Vagina (tissue), 2 donors: Measurements from ENCODE around the gene ACOT9. TPM values are rescaled to one million over a fixed set of nuclear protein-coding genes. Genes with fewer than 3 reads are reported as not detected.
"Not testable (repeated sequence)": the region's sequence is repeated elsewhere in the genome, so short reads cannot be mapped to it uniquely, and the experiment has no call there.

ENCODE experiments used
- DNase-seq, 2 donors: peaks; one replicate each; pipeline ENCODE4 v3.0.0-alpha.2; 2017; ENCODE audit errors: extremely low spot score in 2 of 2
- H3K27ac ChIP-seq: fragments of 200-600 bp; sonication (generic); one replicate; pipeline ENCODE4 v1.5.1; 2019
- H3K27me3 ChIP-seq: fragments of 200-600 bp; sonication (generic); one replicate; pipeline ENCODE4 v1.5.1; 2019
- H3K36me3 ChIP-seq, 2 donors: fragments of 200-600 bp; sonication (generic); one replicate each; pipeline ENCODE4 v1.5.1; 2017 to 2019
- H3K4me1 ChIP-seq: fragments of 200-600 bp; sonication (generic); one replicate; pipeline ENCODE4 v1.5.1; 2019
- H3K4me3 ChIP-seq, 2 donors: fragments of 200-600 bp; sonication (generic); 1 replicate in 1 of 2; 2 replicates in 1 of 2; pipeline ENCODE4 v1.5.1; 2016 to 2019
- H3K9me3 ChIP-seq: fragments of 200-600 bp; sonication (generic); one replicate; pipeline ENCODE4 v1.5.1; 2019
- POLR2A ChIP-seq, 2 donors: fragments of 450-650 bp; IDR thresholded peaks; one replicate each; pipeline ENCODE4 v1.6.1; 2017; ENCODE audit warnings: antibody characterized with exemption in 2 of 2, mild to moderate bottlenecking in 2 of 2, moderate library complexity in 2 of 2
- POLR2AphosphoS5 ChIP-seq, 2 donors: sonication (generic); formaldehyde crosslinking; IDR thresholded peaks; one replicate each; pipeline ENCODE4 v1.9.0; 2017; ENCODE audit warnings: antibody characterized with exemption in 2 of 2, mild to moderate bottlenecking in 2 of 2, low read depth in 1 of 2; ENCODE audit not compliant: insufficient read depth in 1 of 2
- intact Hi-C: fragments of 100-400 bp; cut with DNase I; formaldehyde crosslinking; loops from one replicate; pipeline ENCODE4 v1.15.1; 2023
- total RNA-seq: library from RNA; depleted of rRNA; stranded (reverse); fragments of >200 nt; gene quantifications from one replicate; pipeline ENCODE4 v1.2.3, GENCODE V29; 2016
- TF ChIP-seq, protein P1 (sequence below), 3 experiments: fragments of 450-650 bp in 2 of 3; fragments of 200-600 bp in 1 of 3; sonication (generic) in 1 of 3; IDR thresholded peaks; one replicate each; pipeline ENCODE4 v1.5.1; 2017 to 2019; ENCODE audit warnings: antibody characterized with exemption in 3 of 3, mild to moderate bottlenecking in 2 of 3, moderate library complexity in 2 of 3

ACOT9 gene
- total RNA-seq, 1 donor from 2014 or later, result 39.0 TPM

- DNase-seq, result no peak
- no peak overlapping the region for H3K4me3 ChIP-seq
- TF ChIP-seq, protein P1, sequence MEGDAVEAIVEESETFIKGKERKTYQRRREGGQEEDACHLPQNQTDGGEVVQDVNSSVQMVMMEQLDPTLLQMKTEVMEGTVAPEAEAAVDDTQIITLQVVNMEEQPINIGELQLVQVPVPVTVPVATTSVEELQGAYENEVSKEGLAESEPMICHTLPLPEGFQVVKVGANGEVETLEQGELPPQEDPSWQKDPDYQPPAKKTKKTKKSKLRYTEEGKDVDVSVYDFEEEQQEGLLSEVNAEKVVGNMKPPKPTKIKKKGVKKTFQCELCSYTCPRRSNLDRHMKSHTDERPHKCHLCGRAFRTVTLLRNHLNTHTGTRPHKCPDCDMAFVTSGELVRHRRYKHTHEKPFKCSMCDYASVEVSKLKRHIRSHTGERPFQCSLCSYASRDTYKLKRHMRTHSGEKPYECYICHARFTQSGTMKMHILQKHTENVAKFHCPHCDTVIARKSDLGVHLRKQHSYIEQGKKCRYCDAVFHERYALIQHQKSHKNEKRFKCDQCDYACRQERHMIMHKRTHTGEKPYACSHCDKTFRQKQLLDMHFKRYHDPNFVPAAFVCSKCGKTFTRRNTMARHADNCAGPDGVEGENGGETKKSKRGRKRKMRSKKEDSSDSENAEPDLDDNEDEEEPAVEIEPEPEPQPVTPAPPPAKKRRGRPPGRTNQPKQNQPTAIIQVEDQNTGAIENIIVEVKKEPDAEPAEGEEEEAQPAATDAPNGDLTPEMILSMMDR (IDR thresholded peaks at IDR 0.05), result no peak
- TF ChIP-seq POLR2AphosphoS5 (IDR thresholded peaks at IDR 0.05; ENCODE audit: insufficient read depth in 1 of 2, low read depth in 1 of 2) (no peak), POLR2A (IDR thresholded peaks at IDR 0.05) (no peak)
- no peaks in the 10 kb centered on the region for H3K4me1 ChIP-seq
- intact Hi-C loops, result no loop called here
- no peaks in the 10 kb centered on the region for H3K9me3 ChIP-seq
- no peaks in the 10 kb centered on the region for H3K36me3 ChIP-seq
- no peaks in the 10 kb centered on the region for H3K27me3 ChIP-seq
- H3K27ac ChIP-seq, result no peak overlapping the region
These were observed 33.3 kb upstream of the ACOT9 start for GRCh38 chrX:23776363-23776762.

- Histone ChIP-seq H3K4me1 (no peaks in the 10 kb centered on the region), H3K36me3 (no peaks in the 10 kb centered on the region), H3K4me3 (no peak overlapping the region), H3K27me3 (no peaks in the 10 kb centered on the region), H3K9me3 (no peaks in the 10 kb centered on the region), H3K27ac (no peak overlapping the region)
- no peak for DNase-seq
- intact Hi-C loops, result no loop called here
- TF ChIP-seq POLR2A (IDR thresholded peaks at IDR 0.05) (no peak), POLR2AphosphoS5 (IDR thresholded peaks at IDR 0.05; ENCODE audit: insufficient read depth in 1 of 2, low read depth in 1 of 2) (no peak)
- TF ChIP-seq, protein P1 (IDR thresholded peaks at IDR 0.05), result no peak
These were observed 30.6 kb upstream of the ACOT9 start for GRCh38 chrX:23773601-23774175.

GRCh38 chrX:23771086-23771485 lies 28.0 kb upstream of the ACOT9 start:
- intact Hi-C loops, H3K27ac ChIP-seq, H3K4me1 ChIP-seq, H3K4me3 ChIP-seq, H3K36me3 ChIP-seq, H3K9me3 ChIP-seq, H3K27me3 ChIP-seq, DNase-seq: not testable (repeated sequence)

GRCh38 chrX:23770142-23770541 lies 27.1 kb upstream of the ACOT9 start:
- H3K9me3 ChIP-seq, result no peaks in the 10 kb centered on the region
- intact Hi-C loops, result no loop called here
- no peak overlapping the region for H3K4me3 ChIP-seq
- no peaks in the 10 kb centered on the region for H3K27me3 ChIP-seq
- H3K4me1 ChIP-seq, result no peaks in the 10 kb centered on the region
- no peak for DNase-seq
- H3K36me3 ChIP-seq, result no peaks in the 10 kb centered on the region
- no peak overlapping the region for H3K27ac ChIP-seq
- TF ChIP-seq, protein P1 (IDR thresholded peaks at IDR 0.05), result no peak
- TF ChIP-seq POLR2AphosphoS5 (IDR thresholded peaks at IDR 0.05; ENCODE audit: insufficient read depth in 1 of 2, low read depth in 1 of 2) (no peak), POLR2A (IDR thresholded peaks at IDR 0.05) (no peak)

GRCh38 chrX:23766650-23767551 lies 23.8 kb upstream of the ACOT9 start:
- no peak for DNase-seq
- Histone ChIP-seq H3K27me3 (no peaks in the 10 kb centered on the region), H3K9me3 (no peaks in the 10 kb centered on the region), H3K4me3 (no peak overlapping the region), H3K27ac (no peak overlapping the region), H3K4me1 (no peaks in the 10 kb centered on the region), H3K36me3 (no peaks in the 10 kb centered on the region)
- intact Hi-C loops, result no loop called here
- TF ChIP-seq POLR2AphosphoS5 (IDR thresholded peaks at IDR 0.05; ENCODE audit: insufficient read depth in 1 of 2, low read depth in 1 of 2) (no peak), POLR2A (IDR thresholded peaks at IDR 0.05) (no peak)
- TF ChIP-seq, protein P1 (IDR thresholded peaks at IDR 0.05), result no peak
